IMR-90 (cell line): ENCODE results near the gene NGFR. TPM values are rescaled to one million over a fixed set of nuclear protein-coding genes. Genes with fewer than 3 reads are reported as not detected.

ENCODE experiments used
- ATAC-seq: fragments of 200-7000 bp; cut with Tn5 transposase; 2 replicates; pipeline ENCODE4 v1.9.1; 2020; ENCODE audit warnings: low read depth, mild to moderate bottlenecking, moderate library complexity
- BruUV-seq: library from RNA; stranded (reverse); fragments of 400-500 nt; replicated peaks from 2 replicates; lab custom pipeline; 2021; lab: Mats Ljungman, UMichigan
- CTCF ChIA-PET: fragments of 300-600 bp; formaldehyde crosslinking; extraction: SDS; loops from one replicate; lab custom pipeline; 2021; ENCODE audit warnings: antibody characterized with exemption; lab: Yijun Ruan, JAX
- POLR2A ChIA-PET: fragments of 300-600 bp; sonication (Branson Sonifier 250); formaldehyde crosslinking; loops from one replicate; lab custom pipeline; 2022; ENCODE audit warnings: antibody characterized with exemption; ENCODE audit not compliant: unreplicated experiment; lab: Charles Lee
- DNase-seq: peaks from one replicate; pipeline ENCODE4 v3.0.0; 2013
- H2AFZ ChIP-seq: replicated peaks from 2 replicates; pipeline ENCODE3; 2013; ENCODE audit warnings: low read length, mild to moderate bottlenecking; ENCODE audit not compliant: poor library complexity
- H2AK5ac ChIP-seq: 2 replicates; pipeline ENCODE4 v1.6.1; 2013; ENCODE audit warnings: low read depth, low read length, inconsistent platforms
- H2AK9ac ChIP-seq: replicated peaks from 2 replicates; pipeline ENCODE3; 2013; ENCODE audit warnings: mild to moderate bottlenecking, low read depth, low read length, moderate library complexity; ENCODE audit not compliant: poor library complexity
- H2BK120ac ChIP-seq: 2 replicates; pipeline ENCODE4 v1.6.1; 2013; ENCODE audit warnings: low read depth, low read length, inconsistent platforms
- H2BK15ac ChIP-seq: 3 replicates; pipeline ENCODE4 v1.6.1; 2013; ENCODE audit warnings: low read depth, low read length, inconsistent platforms
- H2BK20ac ChIP-seq: 2 replicates; pipeline ENCODE4 v1.6.1; 2013; ENCODE audit warnings: low read depth, mild to moderate bottlenecking, inconsistent platforms, low read length, moderate library complexity
- H2BK5ac ChIP-seq: 2 replicates; pipeline ENCODE4 v1.6.1; 2013; ENCODE audit warnings: mild to moderate bottlenecking, low read depth, low read length, inconsistent platforms; ENCODE audit not compliant: poor library complexity, severe bottlenecking
- H3K14ac ChIP-seq: replicated peaks from 2 replicates; pipeline ENCODE4 v1.6.1; 2013; ENCODE audit warnings: low read depth, low read length, inconsistent platforms
- H3K18ac ChIP-seq: 2 replicates; pipeline ENCODE4 v1.6.1; 2013; ENCODE audit warnings: low read depth, low read length, control low read depth
- H3K23ac ChIP-seq: 2 replicates; pipeline ENCODE4 v1.6.1; 2013; ENCODE audit warnings: low read depth, low read length, inconsistent platforms
- H3K27ac ChIP-seq: 2 replicates; pipeline ENCODE4 v1.5.1; 2013; ENCODE audit warnings: mild to moderate bottlenecking, control low read depth, low read length; ENCODE audit not compliant: insufficient read depth
- H3K27me3 ChIP-seq: 2 replicates; pipeline ENCODE4 v1.6.1; 2013; ENCODE audit warnings: low read length; ENCODE audit not compliant: control insufficient read depth, insufficient read depth
- H3K36me3 ChIP-seq: 2 replicates; pipeline ENCODE4 v1.6.1; 2013; ENCODE audit warnings: low read length, mixed read lengths; ENCODE audit not compliant: control insufficient read depth, insufficient read depth
- H3K4ac ChIP-seq: 2 replicates; pipeline ENCODE4 v1.6.1; 2013; ENCODE audit warnings: low read depth, low read length, inconsistent platforms
- H3K4me1 ChIP-seq: 2 replicates; pipeline ENCODE4 v1.6.1; 2013; ENCODE audit warnings: low read length, mixed read lengths; ENCODE audit not compliant: control insufficient read depth, insufficient read depth
- H3K4me2 ChIP-seq: 2 replicates; pipeline ENCODE4 v1.6.1; 2013; ENCODE audit warnings: low read depth, mild to moderate bottlenecking, control low read depth, low read length, moderate library complexity
- H3K4me3 ChIP-seq: 2 replicates; pipeline ENCODE4 v1.5.1; 2013; ENCODE audit warnings: low read depth, mild to moderate bottlenecking, control low read depth, low read length, moderate library complexity; ENCODE audit not compliant: insufficient read depth
- H3K56ac ChIP-seq: 2 replicates; pipeline ENCODE4 v1.6.1; 2013; ENCODE audit warnings: low read length, inconsistent platforms; ENCODE audit not compliant: insufficient read depth; ENCODE audit errors: extremely low read depth
- H3K79me1 ChIP-seq, 2 experiments: 2 replicates each; pipeline ENCODE4 v1.6.1; 2013; ENCODE audit warnings: low read length in 2 of 2, inconsistent platforms in 1 of 2, low read depth in 1 of 2
- H3K9ac ChIP-seq: 2 replicates; pipeline ENCODE4 v1.6.1; 2013; ENCODE audit warnings: low read depth, low read length, control low read depth
- H3K9me1 ChIP-seq: 2 replicates; pipeline ENCODE4 v1.6.1; 2013; ENCODE audit warnings: low read length, inconsistent platforms; ENCODE audit not compliant: insufficient read depth
- H3K9me3 ChIP-seq: 2 replicates; pipeline ENCODE4 v1.6.1; 2013; ENCODE audit warnings: low read length; ENCODE audit not compliant: control insufficient read depth, insufficient read depth
- H4K20me1 ChIP-seq: 2 replicates; pipeline ENCODE4 v1.6.1; 2013; ENCODE audit warnings: low read length, inconsistent platforms; ENCODE audit not compliant: insufficient read depth
- H4K5ac ChIP-seq: 2 replicates; pipeline ENCODE4 v1.6.1; 2013; ENCODE audit warnings: mild to moderate bottlenecking, low read depth, low read length, control low read depth
- H4K8ac ChIP-seq, 2 experiments: 2 replicates each; pipeline ENCODE4 v1.6.1; 2013; ENCODE audit warnings: low read depth in 2 of 2, low read length in 2 of 2, control low read depth in 1 of 2, inconsistent platforms in 1 of 2
- H4K91ac ChIP-seq: 2 replicates; pipeline ENCODE4 v1.6.1; 2013; ENCODE audit warnings: low read depth, low read length, inconsistent platforms; ENCODE audit not compliant: insufficient read depth
- BHLHE40 ChIP-seq: fragments of 150-350 bp; IDR thresholded peaks from 2 replicates; pipeline ENCODE4 v1.6.1; 2016; ENCODE audit warnings: mild to moderate bottlenecking, low read depth, low read length
- CHD1 ChIP-seq: IDR thresholded peaks from 2 replicates; pipeline ENCODE4 v1.6.1; 2012; ENCODE audit warnings: low read depth, low read length, improper control_type of control experiment
- CTCF ChIP-seq: conservative IDR thresholded peaks from 2 replicates; pipeline ENCODE4 v1.5.1; 2012; ENCODE audit warnings: mild to moderate bottlenecking, low read depth, low read length, improper control_type of control experiment
- ELK1 ChIP-seq: fragments of 150-350 bp; IDR thresholded peaks from 2 replicates; pipeline ENCODE4 v1.6.1; 2016; ENCODE audit warnings: low read depth, mild to moderate bottlenecking, low read length, moderate library complexity, borderline replicate concordance
- MAFK ChIP-seq: IDR thresholded peaks from 2 replicates; pipeline ENCODE4 v1.6.1; 2012; ENCODE audit warnings: low read depth, low read length, improper control_type of control experiment
- MXI1 ChIP-seq: IDR thresholded peaks from 2 replicates; pipeline ENCODE4 v1.6.1; 2012; ENCODE audit warnings: low read depth, mild to moderate bottlenecking, low read length, moderate library complexity, borderline replicate concordance
- NFE2L2 ChIP-seq: fragments of 150-350 bp; IDR thresholded peaks from 2 replicates; pipeline ENCODE4 v1.6.1; 2016; ENCODE audit warnings: low read depth, mild to moderate bottlenecking, low read length
- POLR2A ChIP-seq: IDR thresholded peaks from 2 replicates; pipeline ENCODE4 v1.6.1; 2012; ENCODE audit warnings: mild to moderate bottlenecking, low read depth, low read length
- RCOR1 ChIP-seq: IDR thresholded peaks from 2 replicates; pipeline ENCODE4 v1.6.1; 2012; ENCODE audit warnings: mild to moderate bottlenecking, low read length, improper control_type of control experiment; ENCODE audit not compliant: insufficient replicate concordance
- RFX5 ChIP-seq: IDR thresholded peaks from 2 replicates; pipeline ENCODE4 v1.8.0; 2012; ENCODE audit warnings: low read depth, mild to moderate bottlenecking, low read length, moderate library complexity
- USF2 ChIP-seq: fragments of 150-350 bp; IDR thresholded peaks from 2 replicates; pipeline ENCODE4 v1.6.1; 2017; ENCODE audit warnings: mild to moderate bottlenecking, antibody characterized with exemption, low read length, low read depth
- WGBS, 2 experiments: methylation state at CpG; one replicate each; pipeline versions ENCODE4 v1.1.5 to v1.1.7; 2013; ENCODE audit warnings: missing lambda C conversion rate in 2 of 2; ENCODE audit not compliant: insufficient read length in 1 of 2; ENCODE audit errors: extremely low coverage in 2 of 2; 5-methylcytosine and 5-hydroxymethylcytosine counted together
- dilution Hi-C: fragments of 300-500 bp; cut with HindIII; formaldehyde crosslinking; loops from one replicate; pipeline ENCODE4 v1.14.3; 2018; ENCODE audit warnings: low sequenced_read_pairs; ENCODE audit not compliant: unreplicated experiment
- in situ Hi-C: fragments of 300-500 bp; cut with MboI; formaldehyde crosslinking; loops from 3 replicates; pipeline ENCODE4 v1.14.3; 2019; ENCODE audit warnings: low sequenced_read_pairs, inconsistent platforms, mixed read lengths
- intact Hi-C: fragments of 100-400 bp; cut with micrococcal nuclease; formaldehyde crosslinking; loops from 2 replicates; pipeline ENCODE4 v1.10.0; 2022
- polyA plus RNA-seq, 3 experiments: library from polyadenylated mRNA; depleted of rRNA; stranded (reverse); fragments of >200 nt; gene quantifications; 2 replicates each; pipeline ENCODE4 v1.2.3, GENCODE V29; 2012; ENCODE audit warnings: low replicate concordance in 1 of 3
- total RNA-seq: library from RNA; depleted of rRNA; stranded (reverse); fragments of >200 nt; gene quantifications from 2 replicates; pipeline ENCODE4 v1.2.3, GENCODE V29; 2012

Gene NGFR
- total and polyA plus RNA-seq, 2 of the 4 experiments (the other 2 are of a cell fraction) = 0.15 to 0.18 TPM

DNA sequence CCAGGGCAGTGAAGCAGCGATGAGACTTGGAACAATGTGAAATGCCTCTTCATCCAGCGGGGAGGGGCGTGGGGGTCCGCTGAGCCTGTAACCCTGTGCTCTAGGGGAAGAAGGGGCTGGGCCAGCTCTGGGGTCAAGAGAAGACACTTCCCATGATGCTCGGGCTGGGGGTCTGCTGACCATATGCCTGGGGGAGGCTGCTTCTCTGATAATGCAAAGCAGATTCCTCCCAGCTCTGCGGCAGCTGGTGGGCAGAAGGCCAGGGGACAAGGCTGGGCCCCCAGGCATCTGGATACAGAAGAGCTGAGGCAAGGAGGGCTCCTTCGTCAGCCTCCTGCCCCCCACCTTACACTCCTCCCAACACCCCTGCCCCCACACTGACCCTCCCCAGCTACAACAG is 24.7 kb downstream of the NGFR start:
- peaks cover 58% of the 10 kb centered on the region for H3K27me3 ChIP-seq
- H4K91ac ChIP-seq = no peak overlapping the region
- intact Hi-C loops (no loop called here), dilution Hi-C loops (no loop called here), in situ Hi-C loops (no loop called here)
- H3K9ac ChIP-seq = no peak overlapping the region
- no peak overlapping the region for H2BK20ac ChIP-seq
- ATAC-seq (no peak), DNase-seq (no peak)
- no peak overlapping the region for H2BK15ac ChIP-seq
- POLR2A ChIA-PET = no interaction called here
- H3K4me3 ChIP-seq = no peak overlapping the region
- no TSS peak for BruUV-seq
- CTCF ChIA-PET = no interaction called here
- no peaks in the 10 kb centered on the region for H3K36me3 ChIP-seq
- no peak overlapping the region for H3K14ac ChIP-seq
- H2AK9ac ChIP-seq = no peak overlapping the region
- H3K9me3 ChIP-seq = no peaks in the 10 kb centered on the region
- TF ChIP-seq NFE2L2 (no peak), RFX5 (no peak), MAFK (no peak), ELK1 (no peak), BHLHE40 (no peak), CHD1 (no peak), USF2 (no peak), MXI1 (no peak), RCOR1 (no peak), POLR2A (no peak), CTCF (no peak)
- no peak overlapping the region for H2AFZ ChIP-seq
- H3K4me2 ChIP-seq = no peak overlapping the region
- 47% methylated on average over 3 of the region's 7 CpGs; no CpG with 5 or more reads in 1 of the 2 experiments for WGBS, 2 experiments
- H3K23ac ChIP-seq = no peak overlapping the region
- H3K56ac ChIP-seq = no peak overlapping the region
- no peak overlapping the region for H3K27ac ChIP-seq
- H2BK5ac ChIP-seq = no peak overlapping the region
- peaks cover 11% of the 10 kb centered on the region for H3K4me1 ChIP-seq
- no peak overlapping the region for H2AK5ac ChIP-seq
- H4K8ac ChIP-seq = no peak overlapping the region
- no peak overlapping the region for H2BK120ac ChIP-seq
- no peak overlapping the region for H4K5ac ChIP-seq
- H3K4ac ChIP-seq = no peak overlapping the region
- no peaks in the 10 kb centered on the region for H3K79me1 ChIP-seq
- no peak overlapping the region for H3K18ac ChIP-seq
- peaks cover 8% of the 10 kb centered on the region; the same call in 1 of the 2 replicates for H3K9me1 ChIP-seq
- H4K20me1 ChIP-seq = no peaks in the 10 kb centered on the region
